Measurements from ENCODE around the gene GALNT15.

DNA sequence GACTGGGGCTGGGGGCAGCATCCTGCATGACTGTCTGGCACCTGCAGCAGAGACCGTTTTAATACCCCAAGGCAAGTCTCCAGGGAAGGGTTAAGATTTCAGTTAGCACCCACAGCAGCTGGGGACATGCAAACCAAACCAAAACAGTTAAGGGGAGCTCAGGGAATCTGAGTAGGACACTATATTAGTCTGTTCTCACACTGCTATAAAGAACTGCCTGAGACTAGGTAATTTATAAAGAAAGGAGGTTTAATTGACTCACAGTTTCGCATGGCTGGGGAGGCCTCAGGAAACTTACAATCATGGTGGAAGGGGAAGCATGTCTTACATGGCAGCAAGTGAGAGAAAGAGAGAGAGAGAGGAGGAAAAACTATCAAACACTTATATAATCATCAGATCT lies 25.3 kb downstream of the GALNT15 start:
- no peak for TF ChIP-seq EZH2 (IDR thresholded peaks at IDR 0.05; ENCODE audit: borderline replicate concordance, low read depth, low read length, poor library complexity, severe bottlenecking)
- no peak for TF ChIP-seq CTCF (conservative IDR thresholded peaks at IDR 0.05; ENCODE audit: low read depth, low read length)
